ENCODE results near the gene MAPRE2. TPM values are rescaled to one million over a fixed set of nuclear protein-coding genes. Genes with fewer than 3 reads are reported as not detected.
A peak's percentile ranks its signal among the peaks of the same experiment; 100 is the strongest.
"Not testable (repeated sequence)": the region's sequence is repeated elsewhere in the genome, so short reads cannot be mapped to it uniquely, and the experiment has no call there.

The MAPRE2 gene
- total RNA-seq, 1 experiment from 2014 or later, result 2.8 TPM

- BruUV-seq (replicated peaks), result no TSS peak
Observed at GRCh38 chr18:35143622-35144596, 102.7 kb downstream of the MAPRE2 start.

DNA sequence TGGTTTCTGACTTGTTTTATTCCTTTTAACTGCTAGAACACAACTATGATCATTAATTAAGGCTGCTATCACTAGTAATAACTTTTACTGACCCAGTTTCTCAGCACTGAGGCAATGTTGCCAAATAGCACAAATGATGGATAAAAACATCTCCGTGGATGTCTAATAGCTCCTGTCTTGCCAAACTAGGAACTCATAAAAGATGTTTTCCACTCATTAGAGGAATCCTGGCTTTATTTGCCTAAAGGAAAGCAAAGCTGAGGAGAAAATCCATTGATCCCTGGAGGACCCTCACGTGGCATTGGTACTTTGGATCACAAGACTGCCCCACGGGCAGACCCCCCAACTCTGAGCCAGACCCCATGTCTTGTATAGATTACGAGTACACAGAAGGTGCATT is 103.5 kb downstream of the MAPRE2 start:
- no peak overlapping the region for H3K4me3 ChIP-seq (ENCODE audit: low read length)
- intact Hi-C loops (cut with micrococcal nuclease), result loop anchor here (1.0 to 2.0 kb wide), 3 partner anchors 138 to 276 kb away; no protein-coding TSS in a partner anchor
- no peak overlapping the region for H3K27ac ChIP-seq (ENCODE audit: low read length)
- no peak overlapping the region for H3K9ac ChIP-seq (ENCODE audit: low read length)
- no peaks in the 10 kb centered on the region for H3K4me1 ChIP-seq (ENCODE audit: insufficient read depth, low read length)
- H2AFZ ChIP-seq (ENCODE audit: low read length), result no peak overlapping the region
- TF ChIP-seq CTCF (conservative IDR thresholded peaks at IDR 0.05; ENCODE audit: low read depth, low read length) (no peak), EZH2 (IDR thresholded peaks at IDR 0.05; ENCODE audit: low read length, unreplicated experiment) (no peak), EZH2phosphoT487 (IDR thresholded peaks at IDR 0.05; ENCODE audit: borderline replicate concordance, low read length) (no peak)
- no peak for DNase-seq
- H3K79me2 ChIP-seq (ENCODE audit: low read length), result no peaks in the 10 kb centered on the region
- H3K27me3 ChIP-seq (ENCODE audit: low read length), result no peaks in the 10 kb centered on the region
- no peaks in the 10 kb centered on the region for H3K9me3 ChIP-seq (ENCODE audit: low read length)
- H3K36me3 ChIP-seq (ENCODE audit: low read depth, low read length), result no peaks in the 10 kb centered on the region
- no peaks in the 10 kb centered on the region for H3F3A ChIP-seq (ENCODE audit: low read length, unreplicated experiment)
- ATAC-seq, result no peak
- H4K20me1 ChIP-seq (ENCODE audit: low read length), result no peaks in the 10 kb centered on the region
- CTCF ChIA-PET, result no interaction called here
- no peak overlapping the region for H3K4me2 ChIP-seq (ENCODE audit: low read length)
- POLR2A ChIA-PET (ENCODE audit: unreplicated experiment), result no interaction called here
- no TSS peak for BruUV-seq (replicated peaks)
- no peaks in the 10 kb centered on the region for H3K9me2 ChIP-seq (replicated peaks; ENCODE audit: low read length)

More at GRCh38 chr18:35143622-35144596, 102.7 kb downstream of the MAPRE2 start:
- Histone ChIP-seq H3K4me3 (ENCODE audit: low read length) (no peak overlapping the region), H2AFZ (ENCODE audit: low read length) (no peak overlapping the region), H3K4me1 (ENCODE audit: insufficient read depth, low read length) (no peaks in the 10 kb centered on the region), H3K4me2 (ENCODE audit: low read length) (no peak overlapping the region), H3K79me2 (ENCODE audit: low read length) (no peaks in the 10 kb centered on the region), H3K9me2 (replicated peaks; ENCODE audit: low read length) (no peaks in the 10 kb centered on the region), H3K9ac (ENCODE audit: low read length) (no peak overlapping the region), H3K36me3 (ENCODE audit: low read depth, low read length) (no peaks in the 10 kb centered on the region), H3K27ac (ENCODE audit: low read length) (no peak overlapping the region), H3K9me3 (ENCODE audit: low read length) (no peaks in the 10 kb centered on the region), H4K20me1 (ENCODE audit: low read length) (no peaks in the 10 kb centered on the region), H3K27me3 (ENCODE audit: low read length) (no peaks in the 10 kb centered on the region), H3F3A (ENCODE audit: low read length, unreplicated experiment) (no peaks in the 10 kb centered on the region)
- ATAC-seq (peak; percentile 96), DNase-seq (peak; percentile 46)
- POLR2A ChIA-PET (ENCODE audit: unreplicated experiment), result no interaction called here
- CTCF ChIA-PET, result interaction anchor here (0.6 to 1.0 kb wide), 9 partner anchors 43 to 1313 kb away, joined by 3 to 13 read pairs (median 5); no protein-coding TSS in a partner anchor
- no peak for TF ChIP-seq EZH2phosphoT487 (IDR thresholded peaks at IDR 0.05; ENCODE audit: borderline replicate concordance, low read length)
- TF ChIP-seq CTCF (conservative IDR thresholded peaks at IDR 0.05; ENCODE audit: low read depth, low read length), result peak; percentile 61
- intact Hi-C loops (cut with micrococcal nuclease), result loop anchor here (1.0 to 2.0 kb wide), 3 partner anchors 138 to 275 kb away; no protein-coding TSS in a partner anchor

- H3F3A ChIP-seq (ENCODE audit: low read length, unreplicated experiment); ATAC-seq; H3K27ac ChIP-seq (ENCODE audit: low read length); H3K9me2 ChIP-seq (replicated peaks; ENCODE audit: low read length); H2AFZ ChIP-seq (ENCODE audit: low read length); H3K9me3 ChIP-seq (ENCODE audit: low read length); H4K20me1 ChIP-seq (ENCODE audit: low read length); H3K4me3 ChIP-seq (ENCODE audit: low read length); CTCF ChIA-PET; H3K36me3 ChIP-seq (ENCODE audit: low read depth, low read length); H3K9ac ChIP-seq (ENCODE audit: low read length); H3K4me2 ChIP-seq (ENCODE audit: low read length); POLR2A ChIA-PET (ENCODE audit: unreplicated experiment); intact Hi-C loops (cut with micrococcal nuclease); H3K4me1 ChIP-seq (ENCODE audit: insufficient read depth, low read length); H3K27me3 ChIP-seq (ENCODE audit: low read length); H3K79me2 ChIP-seq (ENCODE audit: low read length); DNase-seq; BruUV-seq (replicated peaks): not testable (repeated sequence)
Observed at GRCh38 chr18:35150195-35150594, 109.0 kb downstream of the MAPRE2 start.
